Placental epithelial cell (primary cell): ENCODE measurements around the gene GARRE1. TPM values are rescaled to one million over a fixed set of nuclear protein-coding genes. Genes with fewer than 3 reads are reported as not detected.

Experiments
- total RNA-seq: library from RNA; depleted of rRNA; stranded (reverse); fragments of >200 nt; gene quantifications from 2 replicates; pipeline ENCODE4 v1.2.3, GENCODE V29; 2012

The GARRE1 gene, protein sequence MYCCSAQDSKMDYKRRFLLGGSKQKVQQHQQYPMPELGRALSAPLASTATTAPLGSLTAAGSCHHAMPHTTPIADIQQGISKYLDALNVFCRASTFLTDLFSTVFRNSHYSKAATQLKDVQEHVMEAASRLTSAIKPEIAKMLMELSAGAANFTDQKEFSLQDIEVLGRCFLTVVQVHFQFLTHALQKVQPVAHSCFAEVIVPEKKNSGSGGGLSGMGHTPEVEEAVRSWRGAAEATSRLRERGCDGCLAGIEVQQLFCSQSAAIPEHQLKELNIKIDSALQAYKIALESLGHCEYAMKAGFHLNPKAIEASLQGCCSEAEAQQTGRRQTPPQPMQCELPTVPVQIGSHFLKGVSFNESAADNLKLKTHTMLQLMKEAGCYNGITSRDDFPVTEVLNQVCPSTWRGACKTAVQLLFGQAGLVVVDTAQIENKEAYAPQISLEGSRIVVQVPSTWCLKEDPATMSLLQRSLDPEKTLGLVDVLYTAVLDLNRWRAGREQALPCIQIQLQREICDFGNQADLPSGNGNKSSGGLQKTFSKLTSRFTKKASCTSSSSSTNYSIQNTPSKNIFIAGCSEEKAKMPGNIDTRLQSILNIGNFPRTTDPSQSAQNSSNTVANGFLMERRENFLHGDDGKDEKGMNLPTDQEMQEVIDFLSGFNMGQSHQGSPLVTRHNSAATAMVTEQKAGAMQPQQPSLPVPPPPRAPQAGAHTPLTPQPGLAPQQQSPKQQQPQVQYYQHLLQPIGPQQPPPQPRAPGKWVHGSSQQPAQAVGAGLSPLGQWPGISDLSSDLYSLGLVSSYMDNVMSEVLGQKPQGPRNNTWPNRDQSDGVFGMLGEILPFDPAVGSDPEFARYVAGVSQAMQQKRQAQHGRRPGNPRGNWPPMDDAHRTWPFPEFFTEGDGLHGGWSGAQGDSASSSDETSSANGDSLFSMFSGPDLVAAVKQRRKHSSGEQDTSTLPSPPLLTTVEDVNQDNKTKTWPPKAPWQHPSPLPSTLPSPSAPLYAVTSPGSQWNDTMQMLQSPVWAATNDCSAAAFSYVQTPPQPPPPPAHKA (N-terminal part only)
- total RNA-seq, result 18.5 and 29.2 TPM in 2 replicates

DNA sequence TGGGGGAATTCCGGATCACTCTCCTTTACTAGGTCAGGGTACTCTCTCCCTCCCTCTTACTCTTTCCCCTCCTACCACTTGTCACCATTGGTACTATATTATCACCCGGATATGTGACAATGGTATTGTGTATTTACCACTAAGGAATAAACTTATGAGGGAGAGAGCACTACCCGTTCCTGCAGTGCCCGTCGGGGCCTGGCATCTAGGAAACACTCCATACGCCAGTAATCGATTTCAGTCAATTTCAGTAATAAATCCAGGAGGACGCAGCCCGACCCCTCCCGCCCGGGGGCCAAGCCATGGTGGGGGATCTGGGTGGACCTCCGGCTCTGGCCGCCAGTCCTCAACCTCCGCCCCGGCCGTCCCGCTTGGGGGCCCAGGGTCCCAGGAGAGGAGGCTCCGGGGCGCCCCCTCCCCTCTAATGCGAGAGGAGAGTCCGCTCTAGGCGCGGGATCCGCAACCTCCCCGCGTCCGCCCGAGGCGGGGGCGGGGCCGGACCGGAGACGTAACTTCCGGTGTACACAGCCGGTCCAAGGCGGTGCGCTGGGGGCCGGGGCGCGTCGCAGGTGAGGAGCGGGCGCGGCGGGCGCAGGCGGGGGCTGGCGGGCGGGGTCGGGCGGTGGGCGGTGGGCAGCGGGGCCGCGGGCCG, at the start of gene GARRE1:
Gene GARRE1, plus strand, starts transcription at position 509 of the 652 bp plus-strand sequence. CDS start 45,920 bp downstream, outside the sequence.

Other genes with a start within 250 kb of the GARRE1 start
- gene LSM14A, start 82.0 kb upstream of the GARRE1 start, total RNA-seq, result 91.0 and 105 TPM in 2 replicates
- 73.0 and 199 TPM in 2 replicates for gene GPI, start 110.6 kb downstream of the GARRE1 start, total RNA-seq
- 1.2 and 3.6 TPM in 2 replicates for gene PDCD2L, start 149.8 kb downstream of the GARRE1 start, total RNA-seq
- gene UBA2, start 173.8 kb downstream of the GARRE1 start, total RNA-seq, result 75.8 and 80.6 TPM in 2 replicates
- gene WTIP, start 227.2 kb downstream of the GARRE1 start, total RNA-seq, result 34.2 and 41.3 TPM in 2 replicates